ENCODE results near the gene CHML. TPM values are rescaled to one million over a fixed set of nuclear protein-coding genes. Genes with fewer than 3 reads are reported as not detected.

CHML gene
- total RNA-seq, 1 donor from 2014 or later, result 9.5 TPM

- no peak overlapping the region for H3K4me3 ChIP-seq (ENCODE audit: low read depth, low read length)
- TF ChIP-seq, protein P1, sequence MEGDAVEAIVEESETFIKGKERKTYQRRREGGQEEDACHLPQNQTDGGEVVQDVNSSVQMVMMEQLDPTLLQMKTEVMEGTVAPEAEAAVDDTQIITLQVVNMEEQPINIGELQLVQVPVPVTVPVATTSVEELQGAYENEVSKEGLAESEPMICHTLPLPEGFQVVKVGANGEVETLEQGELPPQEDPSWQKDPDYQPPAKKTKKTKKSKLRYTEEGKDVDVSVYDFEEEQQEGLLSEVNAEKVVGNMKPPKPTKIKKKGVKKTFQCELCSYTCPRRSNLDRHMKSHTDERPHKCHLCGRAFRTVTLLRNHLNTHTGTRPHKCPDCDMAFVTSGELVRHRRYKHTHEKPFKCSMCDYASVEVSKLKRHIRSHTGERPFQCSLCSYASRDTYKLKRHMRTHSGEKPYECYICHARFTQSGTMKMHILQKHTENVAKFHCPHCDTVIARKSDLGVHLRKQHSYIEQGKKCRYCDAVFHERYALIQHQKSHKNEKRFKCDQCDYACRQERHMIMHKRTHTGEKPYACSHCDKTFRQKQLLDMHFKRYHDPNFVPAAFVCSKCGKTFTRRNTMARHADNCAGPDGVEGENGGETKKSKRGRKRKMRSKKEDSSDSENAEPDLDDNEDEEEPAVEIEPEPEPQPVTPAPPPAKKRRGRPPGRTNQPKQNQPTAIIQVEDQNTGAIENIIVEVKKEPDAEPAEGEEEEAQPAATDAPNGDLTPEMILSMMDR (conservative IDR thresholded peaks at IDR 0.05; ENCODE audit: low read depth, low read length), result no peak
- DNase-seq (ENCODE audit: low read depth), result no peak
Measured at GRCh38 chr1:241622669-241623068, 17.5 kb downstream of the CHML start.

DNA sequence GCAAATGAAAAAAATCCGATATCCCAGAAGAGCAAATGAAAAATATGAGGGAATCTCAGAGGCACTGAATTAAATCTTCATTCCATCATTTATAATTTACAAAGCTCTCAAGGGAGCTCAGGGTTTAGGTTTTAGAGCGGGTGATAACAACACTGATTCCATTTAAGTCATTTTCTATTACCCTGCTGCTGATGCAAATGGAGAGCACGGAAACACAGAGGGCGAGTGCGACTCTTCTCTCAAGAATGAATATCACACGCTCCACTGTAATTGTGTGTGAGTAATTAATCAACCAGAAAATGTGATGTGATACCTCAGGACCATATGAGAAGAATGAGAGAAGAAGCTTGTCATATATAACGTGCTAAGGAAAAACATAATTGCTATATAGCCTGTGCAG lies 22.7 kb downstream of the CHML start:
- TF ChIP-seq, protein P1 (conservative IDR thresholded peaks at IDR 0.05; ENCODE audit: low read depth, low read length), result no peak
- H3K4me3 ChIP-seq (ENCODE audit: low read depth, low read length), result no peak overlapping the region
- no peak for DNase-seq (ENCODE audit: low read depth)

- TF ChIP-seq, protein P1 (conservative IDR thresholded peaks at IDR 0.05; ENCODE audit: low read depth, low read length), result peak; percentile 11
- no peak overlapping the region for H3K4me3 ChIP-seq (ENCODE audit: low read depth, low read length)
- DNase-seq (ENCODE audit: low read depth), result peak; percentile 91
Measured at GRCh38 chr1:241615043-241615974, 24.9 kb downstream of the CHML start.

GRCh38 chr1:241614572-241614971 lies 25.6 kb downstream of the CHML start:
- no peak overlapping the region for H3K4me3 ChIP-seq (ENCODE audit: low read depth, low read length)
- DNase-seq (ENCODE audit: low read depth), result no peak
- TF ChIP-seq, protein P1 (conservative IDR thresholded peaks at IDR 0.05; ENCODE audit: low read depth, low read length), result no peak

DNA sequence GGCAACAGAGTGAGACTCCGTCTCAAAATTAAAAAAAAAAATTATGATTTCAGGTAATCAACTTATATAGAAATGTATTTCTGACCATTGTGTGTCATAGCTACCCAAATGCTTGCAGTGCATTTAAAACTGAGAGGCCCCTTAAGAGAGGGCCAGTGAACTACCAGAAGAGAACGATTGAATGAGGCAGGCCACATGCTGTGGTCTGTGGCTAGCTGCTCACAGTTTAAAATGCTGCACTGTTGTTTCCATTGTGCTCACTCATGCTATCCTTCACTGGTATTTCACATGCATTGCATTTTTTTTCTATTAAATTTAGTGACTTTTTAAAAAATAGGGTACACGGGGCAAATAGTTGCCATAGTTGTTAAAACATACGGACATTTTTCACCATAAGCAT lies 26.0 kb downstream of the CHML start:
- DNase-seq (ENCODE audit: low read depth), result no peak
- no peak overlapping the region for H3K4me3 ChIP-seq (ENCODE audit: low read depth, low read length)
- TF ChIP-seq, protein P1 (conservative IDR thresholded peaks at IDR 0.05; ENCODE audit: low read depth, low read length), result no peak

DNA sequence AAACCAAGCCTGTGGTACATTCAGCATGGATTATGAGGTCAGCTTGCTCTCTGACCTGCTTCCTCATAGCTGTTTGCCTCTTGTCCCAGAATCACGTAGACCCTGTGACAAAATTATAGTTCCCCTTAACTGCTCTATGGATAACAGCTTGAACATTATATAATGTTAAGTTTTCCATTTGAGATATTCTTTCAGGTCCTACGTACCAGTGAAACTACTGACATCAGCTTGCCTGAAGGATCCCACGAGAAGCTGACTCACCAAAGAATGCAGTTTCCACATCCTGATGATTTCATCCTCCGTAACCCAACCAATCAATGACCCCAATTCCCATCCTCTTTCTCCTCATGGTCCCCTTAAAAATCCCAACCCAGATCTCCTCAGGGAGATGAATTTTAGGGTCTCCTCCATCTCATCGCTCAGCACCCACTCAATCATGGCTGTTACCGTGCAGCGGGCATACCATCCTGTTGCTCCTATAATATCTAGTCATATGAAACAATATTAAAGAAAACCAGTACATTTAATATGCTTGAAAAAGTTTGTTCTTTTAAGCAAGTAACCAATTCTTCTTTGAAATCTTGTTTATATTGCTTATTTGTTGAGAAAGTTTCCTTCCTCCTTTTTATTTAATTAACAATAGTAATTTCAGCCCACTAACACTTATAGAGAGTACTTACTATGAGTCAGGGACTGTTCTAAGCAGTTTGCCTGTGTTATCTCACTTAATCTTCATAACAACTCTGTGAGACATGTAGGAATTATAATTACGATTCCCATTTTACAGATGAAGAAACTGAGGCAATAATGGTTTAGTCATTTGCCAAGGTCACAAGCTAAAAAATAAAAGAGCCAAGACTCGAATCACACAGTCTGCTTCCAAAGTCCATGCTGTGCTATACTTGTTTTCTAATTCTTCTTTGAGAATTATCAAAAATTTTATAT lies 27.4 kb downstream of the CHML start:
- H3K4me3 ChIP-seq (ENCODE audit: low read depth, low read length), result no peak overlapping the region
- TF ChIP-seq, protein P1 (conservative IDR thresholded peaks at IDR 0.05; ENCODE audit: low read depth, low read length), result no peak
- peak; percentile 86 for DNase-seq (ENCODE audit: low read depth)
